ENCODE data around the gene COL23A1.

Gene COL23A1

DNA sequence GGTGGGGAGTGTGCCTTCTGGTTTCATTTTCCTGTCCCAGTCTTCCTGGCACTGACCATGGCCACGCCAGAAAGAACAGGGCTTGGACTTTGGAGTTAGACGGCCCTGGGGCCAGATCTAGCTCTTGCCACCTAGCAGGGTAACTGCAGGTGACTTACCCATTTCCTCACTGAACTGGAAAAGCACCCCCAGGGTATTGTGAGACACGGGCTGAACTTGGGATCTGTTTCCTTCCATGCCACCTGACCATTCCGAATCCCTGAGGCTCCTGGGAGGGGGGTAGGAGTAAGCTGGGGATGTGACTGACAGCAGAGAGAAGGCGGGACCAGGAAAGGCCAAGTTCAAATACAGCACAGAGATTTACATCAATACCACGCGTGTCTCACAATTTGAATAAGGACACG, 376.4 kb downstream of the COL23A1 start:
- no peak for DNase-seq

DNA sequence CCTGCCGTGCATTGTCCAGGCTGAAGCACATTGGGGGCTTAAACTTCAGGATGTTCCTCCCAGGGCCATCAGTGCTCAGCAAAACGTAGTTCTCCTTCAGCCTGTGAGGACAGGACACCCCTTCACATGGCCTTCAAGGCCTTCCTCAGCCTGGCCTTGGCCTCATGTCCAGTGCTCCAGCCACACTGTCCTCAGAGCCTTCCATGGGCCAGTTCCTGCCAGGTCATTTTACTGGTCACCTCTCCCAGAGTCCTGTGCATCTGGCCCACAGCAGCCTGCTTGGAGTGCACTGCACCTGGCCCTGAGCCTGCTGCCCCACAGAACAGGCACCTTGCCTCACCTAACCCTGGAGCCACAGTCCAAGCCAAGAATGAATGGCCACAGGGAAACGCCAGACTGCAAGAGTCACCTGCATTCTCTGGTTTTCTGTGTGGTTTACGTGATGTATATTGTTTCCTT, 377.2 kb downstream of the COL23A1 start:
- DNase-seq = no peak

DNA sequence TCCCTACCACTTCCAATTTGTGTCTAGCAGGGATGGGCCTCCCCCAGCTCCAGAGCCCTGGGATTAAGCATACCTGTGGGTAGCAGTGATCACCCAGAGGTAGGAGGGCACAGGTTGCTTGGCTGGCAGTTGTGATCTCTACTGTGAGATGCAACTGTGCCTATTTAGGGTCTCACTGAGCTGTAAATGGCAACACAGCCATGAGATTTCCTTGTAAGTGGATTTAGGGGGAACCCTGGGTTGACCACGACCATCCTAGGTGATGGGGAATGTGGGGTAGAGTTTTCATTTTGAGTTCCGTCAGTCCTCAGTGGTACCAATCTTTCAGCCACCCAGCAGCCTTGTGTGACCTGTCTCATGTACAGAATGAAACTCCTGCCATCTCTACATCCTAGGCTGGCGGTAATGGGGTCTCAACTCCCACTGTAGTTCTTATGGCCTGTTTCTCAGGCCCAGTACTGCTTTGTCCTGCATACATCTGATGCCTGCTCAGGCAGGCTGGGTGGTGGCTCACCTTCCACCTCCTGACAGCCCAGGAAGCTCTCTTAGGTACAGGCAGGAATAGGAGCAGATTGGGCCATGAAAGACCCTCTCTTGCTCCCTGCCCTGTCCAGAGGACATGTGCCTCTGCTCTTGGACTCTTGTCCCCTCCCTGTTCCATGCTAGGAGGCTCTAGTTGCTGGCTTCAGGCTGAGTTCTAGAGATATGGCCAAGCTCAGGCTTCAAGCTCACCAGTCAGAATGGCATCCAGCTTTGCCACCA, 377.8 kb downstream of the COL23A1 start:
- no peak for DNase-seq

DNA sequence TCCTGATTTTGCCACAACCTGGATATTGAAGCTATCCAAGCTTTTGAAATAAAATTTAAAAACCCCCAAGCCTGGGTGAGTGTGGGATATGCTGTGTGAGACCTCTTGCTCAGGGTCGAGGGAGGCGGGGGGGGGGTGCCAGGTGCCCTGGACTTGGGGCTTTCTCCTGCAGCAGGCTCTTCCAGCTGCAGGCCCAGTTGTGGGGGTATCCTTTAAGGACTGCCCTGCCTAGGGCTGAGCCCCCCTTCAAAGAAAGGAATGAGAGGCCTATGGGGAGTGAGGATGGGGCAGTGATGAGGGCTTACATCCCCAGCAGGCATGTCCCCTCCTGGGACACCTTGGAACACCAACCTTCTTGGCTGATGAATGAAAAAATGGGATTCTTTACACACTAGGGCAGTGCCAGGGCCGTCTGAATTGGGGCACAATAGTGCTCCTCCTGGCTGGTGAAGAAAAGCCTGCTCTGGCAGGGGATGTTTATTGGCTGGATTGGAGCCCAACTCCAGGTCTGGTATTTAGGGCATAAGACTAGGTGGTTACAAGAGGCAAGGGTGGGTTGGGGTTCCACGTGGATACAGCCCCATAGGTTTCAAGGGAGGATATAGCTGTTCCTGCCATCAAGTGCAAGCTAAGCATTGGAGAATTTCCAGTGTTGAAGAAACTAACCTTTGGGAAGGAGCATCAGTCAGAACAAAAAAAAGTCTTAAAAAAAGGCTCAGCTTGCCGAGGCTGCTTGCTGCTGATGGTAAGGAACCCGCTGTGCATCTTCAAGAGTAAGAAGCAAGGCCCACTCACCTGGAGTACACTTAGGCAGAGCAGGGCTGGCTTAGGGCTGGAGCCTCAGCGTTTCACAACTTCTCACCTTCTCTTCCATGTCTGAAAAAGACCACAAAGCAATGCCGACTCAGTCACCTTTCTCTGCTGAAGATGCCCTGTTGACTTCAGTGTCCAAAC, 378.8 kb downstream of the COL23A1 start:
- DNase-seq = no peak

DNA sequence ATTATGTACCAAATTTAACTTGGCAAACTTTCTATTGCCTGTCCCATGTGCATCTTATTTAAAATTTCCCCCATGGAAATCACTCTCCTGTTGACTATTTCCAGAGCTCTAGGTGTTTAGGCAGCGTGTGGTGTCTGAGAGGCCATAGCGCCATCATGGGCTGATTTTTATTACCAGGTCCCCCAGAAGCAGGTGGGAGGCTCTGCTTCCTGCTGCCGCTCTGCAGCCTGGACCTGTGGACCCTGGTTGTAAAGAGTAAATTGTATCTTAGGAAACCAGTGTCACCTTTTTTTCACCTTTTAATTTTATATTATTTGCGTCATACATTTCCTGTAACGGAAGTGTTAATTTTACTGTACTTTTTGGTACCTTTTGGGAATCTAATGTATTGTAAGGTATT, 379.5 kb downstream of the COL23A1 start:
- no peak for DNase-seq

DNA sequence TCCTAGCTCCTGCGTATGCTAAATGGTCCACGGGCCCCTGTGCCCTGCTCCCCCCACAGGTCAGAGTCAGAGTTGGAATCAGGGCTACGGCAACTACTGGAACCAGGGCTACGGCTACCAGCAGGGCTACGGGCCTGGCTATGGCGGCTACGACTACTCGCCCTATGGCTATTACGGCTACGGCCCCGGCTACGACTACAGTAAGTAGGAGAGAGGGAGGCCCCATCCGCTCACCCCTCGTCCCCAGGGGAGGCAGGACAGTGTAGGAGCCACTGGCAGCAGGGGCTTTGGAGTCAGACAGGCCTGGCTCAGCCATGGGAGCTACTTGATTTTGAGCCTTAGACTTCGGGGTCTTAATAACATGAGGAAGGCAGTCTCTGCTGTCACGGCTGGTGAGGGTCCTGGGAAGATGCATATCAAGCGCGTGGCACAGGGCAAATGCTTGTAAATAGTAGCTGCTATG, 380.1 kb downstream of the COL23A1 start:
- no peak for DNase-seq

DNA sequence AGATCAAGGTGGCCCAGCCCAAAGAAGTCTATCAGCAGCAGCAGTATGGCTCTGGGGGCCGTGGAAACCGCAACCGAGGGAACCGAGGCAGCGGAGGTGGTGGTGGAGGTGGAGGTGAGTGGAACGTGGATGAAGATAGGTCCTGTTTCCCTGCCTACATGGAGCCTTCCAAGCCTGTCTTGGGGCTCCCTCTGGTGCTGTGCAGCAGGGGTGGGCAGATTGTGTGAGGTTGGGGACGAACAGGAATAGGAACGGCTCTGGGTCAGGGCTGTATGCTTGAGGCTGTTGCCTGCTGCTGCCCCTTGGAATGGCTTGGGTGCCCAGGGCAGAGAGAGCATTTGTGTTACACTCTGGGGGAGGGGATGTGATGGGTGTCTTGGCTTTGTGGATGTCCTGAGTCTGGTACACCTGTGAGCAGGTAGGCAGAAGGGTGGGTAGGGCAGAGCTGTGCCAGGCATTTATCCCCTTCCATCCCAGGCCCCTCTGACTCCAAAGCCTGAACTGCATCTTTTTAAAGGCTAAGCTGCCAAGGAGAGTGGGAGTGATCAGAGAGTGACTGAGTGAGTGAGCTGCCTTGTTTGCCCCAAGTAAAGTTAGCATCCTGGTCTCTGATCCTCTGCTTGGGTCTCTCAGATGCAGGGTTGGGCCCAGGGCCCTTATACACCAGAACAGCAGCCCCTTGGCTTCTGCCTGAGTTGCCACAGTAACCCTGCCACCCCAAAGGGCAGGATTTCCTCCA, 380.7 kb downstream of the COL23A1 start:
- no peak for DNase-seq

DNA sequence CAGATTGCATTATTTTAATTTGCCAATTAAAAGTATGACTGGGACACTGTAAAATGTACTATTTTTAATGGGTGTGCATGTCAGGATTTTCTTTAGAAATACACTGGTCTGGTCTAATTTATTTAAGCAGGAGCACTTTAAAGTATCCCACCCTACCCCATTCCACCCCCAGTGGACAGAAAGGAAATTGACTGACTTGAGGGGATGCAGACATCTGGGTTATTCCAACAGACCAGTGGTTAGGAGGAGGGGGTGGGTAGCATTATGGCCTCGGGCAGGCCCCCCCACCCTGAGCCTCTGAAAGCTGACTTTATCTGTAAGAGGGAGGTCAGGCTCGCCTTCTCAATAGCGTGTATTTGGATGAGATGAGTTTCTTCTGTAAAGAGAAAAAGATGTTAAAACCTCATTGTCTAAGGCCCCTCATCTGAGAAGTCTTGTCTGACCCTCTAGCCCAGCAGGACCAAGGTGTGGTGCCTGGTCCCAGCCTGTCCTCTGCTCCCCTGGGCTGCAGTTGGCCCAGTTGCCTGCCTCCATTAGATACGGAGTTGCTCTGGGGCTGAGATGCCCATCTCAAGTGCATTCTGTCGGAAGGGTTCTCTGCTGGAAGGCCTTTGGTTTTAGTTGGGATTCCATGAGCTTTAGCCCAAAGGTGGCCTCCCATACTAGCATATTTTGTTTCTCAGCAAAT, 381.5 kb downstream of the COL23A1 start:
- no peak for DNase-seq

DNA sequence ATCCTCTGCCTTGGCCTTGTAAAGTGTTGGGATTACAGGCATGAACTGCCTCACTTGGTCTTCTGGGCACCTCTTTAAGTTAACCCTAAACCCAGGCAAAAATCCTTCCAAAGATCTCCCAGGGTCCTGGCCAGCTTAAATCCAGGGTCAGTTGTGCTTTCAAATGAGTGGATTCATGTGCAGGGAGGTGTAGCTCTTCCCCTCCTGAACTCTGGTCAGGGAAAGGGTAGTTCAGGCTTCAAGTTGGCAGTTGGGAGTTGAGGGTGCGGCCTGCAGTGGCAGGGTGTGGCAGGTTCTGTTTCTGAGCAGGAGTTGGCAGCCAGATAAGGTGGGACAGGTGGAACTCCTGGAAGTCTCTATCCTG, 382.3 kb downstream of the COL23A1 start:
- no peak for DNase-seq

DNA sequence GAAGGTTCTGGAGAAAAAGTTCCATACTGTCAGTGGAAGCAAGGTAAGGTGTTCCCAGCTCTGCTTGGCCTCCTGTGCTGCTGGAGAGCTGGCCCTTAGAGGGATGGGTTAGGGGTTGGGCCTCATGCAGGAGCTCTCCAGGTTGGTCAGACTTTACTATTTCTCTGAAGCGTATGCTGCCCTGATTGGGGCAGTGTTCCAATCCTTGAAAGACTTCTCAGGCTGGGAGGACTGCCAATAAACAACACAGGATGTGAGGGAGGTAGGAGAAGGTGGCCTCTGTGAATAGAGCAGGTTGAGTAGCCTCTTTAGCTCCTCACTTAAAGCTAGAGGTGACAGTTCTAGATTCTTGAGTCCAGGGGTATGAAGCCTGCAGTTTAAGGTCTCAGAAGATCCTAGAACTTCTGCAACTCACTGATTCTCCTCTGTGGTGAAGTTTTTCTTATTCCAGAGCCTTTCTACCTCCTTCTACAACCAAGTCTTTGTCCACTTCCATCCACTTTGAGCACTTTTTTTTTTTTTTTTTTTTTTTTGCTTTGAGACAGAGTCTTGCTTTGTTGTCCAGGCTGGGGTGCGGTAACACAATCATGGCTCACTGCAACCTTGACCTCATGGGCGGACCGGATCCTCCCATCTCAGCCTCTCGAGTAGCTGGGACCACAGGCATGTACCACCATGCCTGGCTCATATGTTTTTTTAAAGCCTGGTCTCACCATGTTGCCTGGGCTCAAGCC, 382.8 kb downstream of the COL23A1 start:
- DNase-seq = no peak

DNA sequence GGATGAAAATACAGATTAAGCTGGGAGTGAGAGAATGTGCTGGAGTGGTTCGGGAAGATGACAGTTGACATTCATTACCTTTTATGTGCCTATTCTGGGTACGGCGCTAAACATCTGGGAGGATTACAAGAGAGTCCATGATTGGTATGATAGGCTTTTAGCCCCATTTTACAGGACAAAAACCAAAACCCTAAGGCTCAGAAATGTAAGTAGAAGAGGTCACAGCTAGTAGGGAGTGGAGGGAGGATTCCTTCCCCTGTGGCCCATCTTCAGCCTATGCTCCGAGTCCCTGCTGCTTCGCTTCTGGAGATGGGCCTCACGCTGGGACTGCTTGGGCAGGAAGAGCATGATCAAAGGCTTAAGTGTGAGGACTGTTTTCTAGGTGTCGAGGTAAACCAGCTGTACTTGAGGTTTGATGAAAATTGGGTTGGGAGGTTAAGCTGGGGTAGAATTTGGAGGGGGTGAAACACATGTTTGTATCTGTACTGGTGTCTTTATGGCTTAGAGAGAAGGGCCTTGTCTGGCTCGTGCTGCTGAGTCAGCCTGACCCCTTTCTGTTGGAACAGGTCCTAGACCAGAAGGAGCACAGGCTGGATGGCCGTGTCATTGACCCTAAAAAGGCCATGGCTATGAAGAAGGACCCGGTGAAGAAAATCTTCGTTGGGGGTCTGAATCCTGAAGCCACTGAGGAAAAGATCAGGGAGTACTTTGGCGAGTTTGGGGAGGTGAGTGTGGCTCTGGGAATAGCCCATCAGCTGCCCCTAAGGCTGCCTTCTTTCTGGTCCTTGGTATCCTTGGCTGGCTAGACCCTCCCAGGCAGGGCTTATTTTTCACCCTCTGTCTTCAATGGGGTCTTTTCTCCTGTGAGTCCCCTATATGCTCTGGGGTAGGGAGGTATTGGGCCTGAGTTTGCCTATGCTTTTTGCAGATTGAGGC, 383.8 kb downstream of the COL23A1 start:
- DNase-seq = no peak

DNA sequence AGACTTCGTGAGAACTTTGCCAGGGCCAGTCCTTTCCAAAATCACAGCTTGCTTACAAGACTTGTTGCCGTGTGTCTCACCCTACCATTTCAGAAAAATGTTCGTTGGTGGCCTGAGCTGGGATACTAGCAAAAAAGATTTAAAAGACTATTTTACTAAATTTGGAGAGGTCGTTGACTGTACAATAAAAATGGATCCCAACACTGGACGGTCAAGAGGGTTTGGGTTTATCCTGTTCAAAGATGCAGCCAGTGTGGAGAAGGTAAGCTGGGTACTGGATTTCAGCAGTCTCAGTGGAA, 384.5 kb downstream of the COL23A1 start:
- no peak for DNase-seq

DNA sequence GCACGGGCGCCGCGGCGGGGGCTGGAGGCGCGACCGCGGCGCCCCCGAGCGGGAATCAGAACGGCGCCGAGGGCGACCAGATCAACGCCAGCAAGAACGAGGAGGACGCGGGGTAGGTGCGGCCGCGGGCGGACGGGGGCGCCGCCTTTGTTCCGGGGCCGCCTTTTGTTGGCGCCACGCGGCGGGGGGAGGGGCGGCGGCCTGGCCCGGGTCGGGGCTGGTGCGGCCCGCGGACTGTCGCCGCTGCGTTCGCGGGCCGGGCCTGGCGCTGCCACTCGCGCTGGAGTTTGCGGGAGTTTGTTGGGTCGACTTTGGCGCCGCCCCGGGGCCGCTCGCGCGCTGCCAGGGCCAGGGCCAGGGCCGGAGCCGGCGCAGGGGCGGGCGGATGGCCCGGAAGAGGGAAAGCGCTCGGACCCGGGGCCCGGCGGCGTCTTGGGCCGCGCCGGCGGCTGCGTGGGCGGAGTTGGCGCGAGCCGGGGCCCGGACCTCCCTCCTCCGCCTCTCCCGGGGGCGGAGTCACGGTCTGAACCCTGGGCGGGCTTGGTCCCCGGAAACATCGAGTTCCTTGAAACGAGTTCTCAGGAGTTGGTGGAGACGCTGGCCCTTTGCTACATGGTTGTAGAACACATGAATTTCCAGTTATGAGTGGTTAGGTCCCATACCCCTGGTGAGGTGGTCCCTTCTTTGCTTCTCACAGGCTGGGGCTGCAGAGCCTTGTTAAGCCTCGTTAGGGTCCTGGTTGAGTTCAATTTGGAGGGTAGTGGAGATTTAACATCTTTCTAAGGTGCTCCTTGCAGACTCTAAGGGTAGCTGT, 385.1 kb downstream of the COL23A1 start:
- DNase-seq = peak; percentile 71

DNA sequence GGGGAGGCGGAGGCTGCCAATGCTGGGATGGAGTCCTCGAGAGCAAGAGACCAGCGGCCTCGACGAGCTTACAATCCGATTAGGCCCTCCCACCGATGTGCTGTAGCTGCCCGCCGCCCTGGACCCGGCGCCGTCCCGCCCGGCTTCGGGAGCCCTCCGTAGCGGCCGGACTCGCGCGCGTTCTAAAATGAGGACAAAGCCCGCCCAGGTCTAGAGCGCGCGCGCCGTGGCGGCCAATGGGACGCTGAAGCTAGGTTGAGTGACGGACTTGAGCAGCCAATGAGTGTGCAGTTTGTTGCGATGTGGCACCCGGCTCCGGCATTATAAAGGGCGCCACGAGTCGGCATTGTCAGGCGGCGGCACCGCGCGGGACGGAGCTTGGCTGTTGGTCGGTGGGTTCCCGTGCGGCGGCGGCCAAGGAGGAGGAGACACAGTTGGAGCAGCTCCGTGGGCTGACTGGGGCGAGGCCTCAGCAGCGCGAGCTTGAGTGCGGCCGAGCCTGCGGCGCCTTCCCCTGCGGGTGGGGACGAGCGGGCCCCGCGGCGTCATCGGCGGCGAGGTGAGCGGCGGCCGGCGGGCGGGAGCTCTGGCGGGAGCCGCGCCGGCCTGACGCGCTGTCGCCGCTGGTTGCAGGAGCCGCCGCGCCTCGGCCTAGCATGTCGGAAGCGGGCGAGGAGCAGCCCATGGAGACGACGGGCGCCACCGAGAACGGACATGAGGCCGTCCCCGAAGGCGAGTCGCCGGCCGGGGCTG, 385.8 kb downstream of the COL23A1 start, which contains the start of gene HNRNPAB:
Gene HNRNPAB (plus strand): TSS at position 352 of the 753 bp plus-strand sequence. CDS start 305 bp downstream, at position 657.
- peak; percentile 95 for DNase-seq

DNA sequence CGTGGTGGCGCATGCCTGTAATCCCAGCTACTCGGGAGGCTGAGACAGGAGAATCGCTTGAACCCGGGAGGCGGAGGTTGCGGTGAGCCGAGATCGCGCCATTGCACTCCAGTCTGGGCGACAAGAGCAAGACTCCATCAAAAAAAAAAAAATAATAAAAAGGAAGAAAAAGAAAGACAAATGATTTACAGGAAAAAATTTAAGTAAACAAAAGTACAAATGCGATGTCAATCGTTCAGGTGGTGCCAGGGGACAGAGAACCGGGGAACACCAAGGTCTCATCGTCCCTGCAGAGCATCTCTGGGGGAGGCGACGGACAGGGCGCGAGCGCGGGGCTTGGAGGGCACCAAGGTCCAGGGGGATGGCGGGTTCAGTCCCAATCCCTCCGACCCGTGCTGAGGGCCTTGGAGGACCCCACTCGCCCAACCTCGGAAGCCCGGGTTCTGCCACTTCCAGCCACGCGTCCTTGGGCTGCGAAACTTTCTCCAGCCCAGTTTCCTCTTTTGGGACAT, 386.5 kb downstream of the COL23A1 start:
- DNase-seq = no peak

DNA sequence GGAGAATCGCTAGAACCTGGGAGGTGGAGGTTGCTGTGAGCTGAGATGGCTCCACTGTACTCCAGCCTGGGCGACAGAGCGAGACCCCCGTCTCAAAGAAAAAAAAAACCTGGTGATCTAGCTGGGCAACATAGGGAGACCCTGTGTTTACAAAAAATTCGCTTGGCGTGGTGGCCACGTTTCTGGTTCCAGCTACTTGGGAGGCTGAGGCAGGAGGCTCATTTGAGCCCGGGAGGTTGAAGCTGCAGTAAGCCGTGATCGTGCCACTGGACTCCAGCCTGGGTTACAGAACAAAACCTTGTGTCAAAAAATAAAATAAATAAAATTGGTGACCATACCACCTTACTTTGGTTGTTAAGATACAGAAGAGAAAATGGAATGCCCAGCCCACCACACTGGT, 387.7 kb downstream of the COL23A1 start:
- DNase-seq = no peak

DNA sequence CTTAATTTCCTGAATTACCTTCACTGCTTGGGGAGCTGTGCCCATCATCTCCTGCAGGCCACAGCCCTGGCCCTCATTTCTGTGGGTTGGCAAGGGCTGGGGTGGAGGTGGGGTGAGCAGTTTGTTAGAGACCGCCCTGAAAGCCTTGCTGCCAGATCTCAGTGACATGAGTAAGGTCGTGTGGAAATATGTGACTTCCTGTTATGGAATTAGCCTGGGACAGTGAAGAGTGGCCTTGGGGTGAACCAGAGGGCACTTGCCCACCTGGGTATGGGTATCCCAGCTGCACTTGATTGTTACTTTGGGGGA, 388.3 kb downstream of the COL23A1 start:
- no peak for DNase-seq

DNA sequence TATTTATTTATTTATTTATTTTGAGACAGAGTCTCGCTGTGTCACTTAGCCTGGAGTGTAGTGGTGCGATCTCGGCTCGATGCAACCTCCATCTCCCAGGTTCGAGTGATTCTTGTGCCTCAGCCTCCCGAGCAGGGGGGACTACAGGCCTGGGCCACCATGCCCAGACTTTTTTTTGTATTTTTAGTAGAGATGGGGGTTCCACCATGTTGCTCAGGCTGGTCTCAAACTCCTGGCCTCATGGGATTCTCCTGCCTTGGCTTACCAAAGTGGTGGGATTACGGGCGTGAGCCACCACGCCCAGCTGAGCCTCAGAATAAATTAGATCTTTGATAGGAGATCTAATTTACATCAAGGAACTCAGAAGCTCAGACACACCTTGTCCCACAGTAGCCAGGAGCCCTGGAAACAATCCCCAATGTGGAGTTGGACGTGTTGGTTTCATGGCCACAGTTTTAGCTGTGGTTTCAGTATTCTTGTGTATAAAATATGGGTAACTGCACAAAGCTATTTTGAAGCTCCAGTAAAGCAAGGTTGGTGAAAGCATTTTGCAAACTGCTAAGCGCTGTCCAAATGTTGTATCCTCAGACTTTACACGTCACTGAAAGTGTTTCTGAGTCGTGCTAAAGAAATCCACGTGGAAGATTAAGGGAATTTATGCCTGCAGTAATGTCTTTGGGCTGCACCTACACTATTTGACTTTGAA, 388.8 kb downstream of the COL23A1 start:
- no peak for DNase-seq
